NCI-H1417 treated with DMSO at 0.1 percent for 48 hours (cell line): ENCODE results near the gene ANGPT4.
"Not testable (repeated sequence)": the region's sequence is repeated elsewhere in the genome, so short reads cannot be mapped to it uniquely, and the experiment has no call there.

ENCODE experiments used
- DNase-seq: peaks from one replicate; lab custom pipeline; 2025; lab: John Stamatoyannopoulos, UW

ANGPT4 gene

GRCh38 chr20:873875-874607, 42.1 kb downstream of the ANGPT4 start:
- DNase-seq, result no peak

- no peak for DNase-seq
These were observed 43.1 kb downstream of the ANGPT4 start for GRCh38 chr20:872855-873520.

GRCh38 chr20:871948-872347, 44.2 kb downstream of the ANGPT4 start:
- DNase-seq, result no peak

- no peak for DNase-seq
These were observed 44.7 kb downstream of the ANGPT4 start for GRCh38 chr20:871436-871835.

- no peak for DNase-seq
These were observed 45.4 kb downstream of the ANGPT4 start for GRCh38 chr20:870758-871157.

- no peak for DNase-seq
These were observed 46.5 kb downstream of the ANGPT4 start for GRCh38 chr20:869606-870005.

GRCh38 chr20:868279-868678, 47.9 kb downstream of the ANGPT4 start:
- no peak for DNase-seq

GRCh38 chr20:865440-865839, 50.7 kb downstream of the ANGPT4 start:
- no peak for DNase-seq

GRCh38 chr20:860891-861290, 55.2 kb downstream of the ANGPT4 start:
- no peak for DNase-seq

GRCh38 chr20:859751-860231, 56.3 kb downstream of the ANGPT4 start:
- DNase-seq, result no peak

GRCh38 chr20:858011-858410, 58.1 kb downstream of the ANGPT4 start:
- DNase-seq, result no peak

- DNase-seq, result no peak
These were observed 59.8 kb downstream of the ANGPT4 start for GRCh38 chr20:856361-856775.

GRCh38 chr20:855466-856360, 60.4 kb downstream of the ANGPT4 start:
- no peak for DNase-seq

- no peak for DNase-seq
These were observed 61.5 kb downstream of the ANGPT4 start for GRCh38 chr20:854601-855000.

- DNase-seq, result no peak
These were observed 62.6 kb downstream of the ANGPT4 start for GRCh38 chr20:853406-853996.

GRCh38 chr20:848731-849130, 67.4 kb downstream of the ANGPT4 start:
- DNase-seq, result not testable (repeated sequence)

GRCh38 chr20:848193-848592, 67.9 kb downstream of the ANGPT4 start:
- DNase-seq, result no peak

GRCh38 chr20:846894-847278, 69.2 kb downstream of the ANGPT4 start:
- no peak for DNase-seq

GRCh38 chr20:845941-846893, 69.9 kb downstream of the ANGPT4 start:
- no peak for DNase-seq

GRCh38 chr20:845226-845868, 70.8 kb downstream of the ANGPT4 start:
- DNase-seq, result no peak
